Glomerular endothelial cell (primary cell): ENCODE results near the gene FMO3. TPM values are rescaled to one million over a fixed set of nuclear protein-coding genes. Genes with fewer than 3 reads are reported as not detected.

Experiments
- DNase-seq: peaks from one replicate; pipeline ENCODE4 v3.0.0-alpha.2; 2011; ENCODE audit warnings: low read depth, low spot score; ENCODE audit errors: extremely low read depth
- total RNA-seq: library from RNA; depleted of rRNA; stranded (reverse); fragments of >200 nt; gene quantifications from 2 replicates; pipeline ENCODE4 v1.2.3, GENCODE V29; 2015

FMO3 gene
- total RNA-seq: not detected in 2 replicates

DNA sequence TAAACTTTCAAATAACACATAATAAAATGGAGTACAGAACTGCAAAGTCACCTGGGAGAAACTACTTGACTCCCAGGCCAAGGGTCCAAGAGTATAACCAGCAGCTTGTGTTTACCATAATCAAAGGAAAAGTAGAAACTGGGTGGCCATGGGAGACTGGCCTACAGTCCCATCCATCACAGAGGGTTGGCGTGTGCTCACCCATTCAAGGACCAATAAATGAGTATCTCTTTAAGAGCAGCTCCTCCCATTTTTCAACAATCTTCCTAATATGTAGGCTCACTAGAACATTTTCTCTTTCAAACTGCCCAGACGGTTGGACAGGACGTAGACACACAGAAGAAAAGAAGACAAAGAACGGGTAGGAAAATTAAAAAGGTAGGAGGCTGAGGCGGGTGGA lies at the start of gene FMO3:
Gene FMO3 (plus strand): TSS at position 302 of the 400 bp plus-strand sequence. CDS start 1,754 bp downstream, outside the sequence.
- DNase-seq: no peak

- DNase-seq: no peak
Observed at GRCh38 chr1:171048014-171048413, 42.7 kb upstream of the FMO3 start.

DNA sequence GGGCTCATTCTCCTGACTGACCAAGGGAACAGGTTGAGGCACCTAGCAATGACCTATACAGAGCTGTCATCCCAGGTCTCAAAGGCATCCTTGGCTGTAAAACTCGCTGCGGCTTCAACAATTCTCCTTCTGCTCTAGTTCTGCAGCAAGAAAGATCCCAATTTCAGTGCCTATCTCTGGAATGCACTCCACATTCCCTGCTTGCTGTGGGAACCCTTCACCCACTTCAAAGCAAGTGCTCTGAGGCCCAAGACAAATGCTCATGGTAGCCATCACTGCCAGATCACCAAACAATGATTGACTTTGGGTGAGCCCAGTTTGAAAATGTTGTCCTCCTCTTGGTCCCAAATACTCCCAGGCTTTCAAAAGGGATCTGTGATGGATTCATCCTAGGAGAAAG lies 37.7 kb upstream of the FMO3 start:
- no peak for DNase-seq

DNA sequence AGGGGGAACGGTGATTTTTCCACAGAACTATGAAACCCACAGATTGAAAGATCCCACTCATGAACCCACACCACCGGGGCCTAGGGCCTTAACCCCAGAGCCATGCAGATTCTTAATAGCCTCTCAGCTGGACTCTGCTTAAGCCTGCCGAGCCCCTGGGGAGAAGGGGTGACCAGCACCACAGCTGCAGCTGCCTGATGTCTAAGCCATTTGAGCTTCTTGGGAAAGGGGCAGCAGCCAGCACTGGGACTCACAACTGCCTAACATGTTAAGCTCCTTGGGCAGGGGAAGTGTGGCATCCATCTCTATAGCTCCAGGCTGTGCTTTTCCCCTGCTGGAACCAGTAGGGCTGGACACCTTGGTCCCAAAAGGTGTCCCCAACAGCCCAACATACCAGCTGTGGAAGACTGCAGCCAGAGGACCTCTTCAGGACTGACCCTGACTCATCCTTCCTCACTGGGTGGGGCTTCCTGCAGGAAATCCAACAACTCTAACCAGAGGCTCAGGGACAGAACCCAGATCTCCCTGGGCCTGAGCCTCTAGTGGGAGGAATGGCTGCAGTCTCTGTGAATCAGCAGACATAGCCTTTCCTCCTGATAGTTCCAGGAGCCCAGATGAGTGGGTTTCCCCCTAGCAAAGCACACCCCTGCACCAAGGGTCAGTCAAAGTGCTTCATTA lies 34.6 kb upstream of the FMO3 start:
- no peak for DNase-seq

DNA sequence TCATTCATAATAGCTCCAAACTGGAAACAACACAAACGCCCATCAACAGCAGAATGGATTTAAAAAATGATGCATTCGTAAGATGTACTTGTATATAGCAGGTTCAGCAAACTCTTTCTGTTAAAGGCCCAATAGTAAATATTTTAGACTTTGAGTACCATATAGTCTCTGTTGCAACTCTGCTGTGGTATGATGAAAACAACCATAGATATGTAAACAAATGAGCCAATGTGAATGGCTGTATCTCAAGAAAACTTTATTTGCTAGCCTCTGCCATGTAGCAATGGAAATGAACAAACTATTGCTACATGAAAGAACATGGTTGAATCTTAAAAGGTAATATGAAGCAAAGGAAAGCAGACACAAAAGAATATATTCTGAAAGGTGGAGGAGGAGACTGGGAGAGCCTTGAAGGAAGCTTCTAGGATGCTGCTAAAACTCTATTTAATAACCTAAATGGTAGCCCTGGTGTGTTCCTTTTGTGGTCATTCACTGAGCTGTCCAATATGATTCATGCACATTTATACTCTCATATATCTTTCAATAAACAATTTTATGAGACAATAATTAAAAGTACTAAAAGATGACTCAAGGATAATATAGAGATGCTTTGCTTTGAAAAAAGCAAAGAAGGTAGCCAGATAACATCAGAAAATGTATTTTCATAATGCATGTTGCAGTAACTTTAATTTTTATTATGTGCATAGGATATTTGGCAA lies 29.1 kb upstream of the FMO3 start:
- no peak for DNase-seq

DNA sequence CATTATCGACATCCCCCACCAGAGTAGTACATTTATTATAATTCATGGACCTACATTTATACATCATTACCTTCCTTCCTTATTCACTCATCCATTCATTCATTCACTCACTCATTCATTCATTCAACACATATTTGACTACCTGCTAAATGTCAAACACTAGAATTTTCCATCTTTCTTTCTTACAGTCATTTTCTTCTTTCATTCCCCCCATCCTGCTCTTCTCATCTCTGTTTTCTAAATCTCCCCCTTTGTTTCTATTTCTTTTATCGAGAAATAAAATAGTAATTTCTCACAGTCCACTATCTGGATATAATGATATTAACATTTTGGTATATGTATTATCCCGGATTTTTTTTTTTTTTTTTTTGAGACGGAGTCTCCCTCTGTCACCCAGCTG lies 27.8 kb upstream of the FMO3 start:
- DNase-seq: no peak

GRCh38 chr1:171075041-171075440 lies 15.7 kb upstream of the FMO3 start:
- no peak for DNase-seq

- no peak for DNase-seq
Observed at GRCh38 chr1:171081314-171081753, 9.4 kb upstream of the FMO3 start.

- no peak for DNase-seq
Observed at GRCh38 chr1:171081763-171082201, 8.9 kb upstream of the FMO3 start.

DNA sequence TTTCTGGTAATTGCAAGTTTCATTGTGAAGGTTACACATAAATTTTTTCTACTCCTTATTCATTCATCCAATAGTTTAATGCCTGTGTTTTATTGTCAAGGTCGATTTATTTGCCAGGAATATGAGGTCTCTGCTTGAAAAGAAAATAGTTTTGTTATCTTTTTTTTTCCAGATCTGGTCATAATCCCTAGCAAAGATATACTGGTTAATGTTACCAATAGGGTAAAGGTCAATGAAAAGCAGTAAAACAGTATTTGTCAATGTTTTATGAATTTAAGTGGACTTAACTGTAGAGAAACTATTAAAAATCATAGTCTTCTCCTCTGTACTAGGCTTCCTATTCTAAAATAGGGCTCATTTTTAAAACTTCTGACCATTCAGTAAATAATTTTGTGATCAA lies 8.1 kb upstream of the FMO3 start:
- DNase-seq: no peak

DNA sequence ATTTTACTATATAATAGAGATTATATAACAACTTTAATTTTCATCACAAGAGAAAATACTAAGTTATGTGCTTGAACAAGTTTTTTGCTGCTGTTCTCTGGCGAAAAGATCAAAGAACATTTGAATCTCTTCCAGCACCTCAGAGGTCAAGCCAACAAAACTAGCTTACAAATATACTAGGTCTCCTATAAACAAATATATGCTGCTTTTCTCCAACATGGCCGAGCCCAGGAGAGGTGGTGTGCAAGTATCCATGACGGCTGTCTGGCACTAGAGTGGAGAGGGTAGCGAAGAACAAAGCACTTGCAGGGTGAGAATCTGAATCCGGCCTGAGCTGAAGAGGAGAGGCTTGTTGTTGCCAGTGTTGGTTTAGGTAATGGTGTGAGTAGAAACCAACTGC lies 7.5 kb upstream of the FMO3 start:
- DNase-seq: no peak

GRCh38 chr1:171084091-171084490 lies 6.6 kb upstream of the FMO3 start:
- no peak for DNase-seq

GRCh38 chr1:171084870-171085269 lies 5.8 kb upstream of the FMO3 start:
- DNase-seq: no peak

DNA sequence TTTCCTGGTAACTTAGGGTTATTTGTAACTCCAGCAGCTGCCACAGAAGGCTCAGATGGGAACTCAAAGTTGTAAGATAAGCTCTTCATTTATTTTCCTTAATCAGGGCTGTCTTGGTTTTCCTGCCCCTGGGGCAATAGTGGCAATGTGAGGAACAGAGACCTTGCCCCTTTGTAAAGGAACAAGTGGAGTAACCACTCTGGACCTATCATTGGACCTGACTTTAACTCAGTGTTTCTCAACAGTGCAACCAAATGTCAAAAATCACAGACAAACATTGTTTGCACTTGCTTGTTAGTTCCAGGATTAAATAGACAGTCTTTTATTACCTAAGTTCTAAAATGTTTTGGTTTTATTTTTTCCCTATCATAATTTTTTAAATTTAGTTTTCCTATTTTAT lies 2.8 kb upstream of the FMO3 start:
- no peak for DNase-seq

GRCh38 chr1:171103862-171104261 lies 13.2 kb downstream of the FMO3 start:
- DNase-seq: no peak

DNA sequence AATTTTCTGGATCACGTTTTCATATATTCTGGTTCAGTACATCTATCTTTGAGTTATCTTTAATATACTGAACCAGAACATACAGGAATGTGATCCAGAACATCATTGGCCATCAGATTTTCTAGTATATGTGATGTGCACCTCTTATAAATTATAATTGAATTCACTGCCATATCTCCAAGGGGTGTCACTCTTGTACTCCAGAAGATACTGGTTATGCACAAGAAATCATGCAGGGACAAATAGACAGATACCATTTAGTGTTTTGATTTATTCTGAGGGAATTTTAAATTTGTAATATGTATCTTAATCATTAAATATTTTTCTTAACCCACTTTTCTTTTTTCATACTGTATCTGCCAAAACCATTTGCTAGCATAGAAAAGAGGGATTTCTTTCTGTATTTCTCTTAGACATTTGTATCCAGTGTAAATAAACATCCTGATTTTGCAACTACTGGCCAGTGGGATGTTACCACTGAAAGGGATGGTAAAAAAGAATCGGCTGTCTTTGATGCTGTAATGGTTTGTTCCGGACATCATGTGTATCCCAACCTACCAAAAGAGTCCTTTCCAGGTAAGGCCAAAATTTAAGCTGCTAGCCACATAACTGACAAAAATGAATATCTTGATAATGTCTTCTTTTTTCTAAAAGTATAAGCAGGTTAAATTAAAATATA lies 16.7 kb downstream of the FMO3 start:
- no peak for DNase-seq

DNA sequence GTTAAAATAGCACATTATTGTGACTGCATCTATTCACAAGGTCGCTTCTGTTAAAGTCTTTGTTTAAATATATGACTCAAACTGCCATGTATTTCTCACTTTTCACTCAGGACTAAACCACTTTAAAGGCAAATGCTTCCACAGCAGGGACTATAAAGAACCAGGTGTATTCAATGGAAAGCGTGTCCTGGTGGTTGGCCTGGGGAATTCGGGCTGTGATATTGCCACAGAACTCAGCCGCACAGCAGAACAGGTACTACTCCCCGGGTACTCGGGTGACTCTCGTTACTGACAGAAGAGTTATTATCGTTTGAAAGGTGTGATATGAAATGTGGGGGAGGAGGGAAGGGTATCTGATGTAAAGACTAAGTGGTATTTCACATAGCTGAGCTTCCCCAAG lies 17.3 kb downstream of the FMO3 start:
- no peak for DNase-seq

DNA sequence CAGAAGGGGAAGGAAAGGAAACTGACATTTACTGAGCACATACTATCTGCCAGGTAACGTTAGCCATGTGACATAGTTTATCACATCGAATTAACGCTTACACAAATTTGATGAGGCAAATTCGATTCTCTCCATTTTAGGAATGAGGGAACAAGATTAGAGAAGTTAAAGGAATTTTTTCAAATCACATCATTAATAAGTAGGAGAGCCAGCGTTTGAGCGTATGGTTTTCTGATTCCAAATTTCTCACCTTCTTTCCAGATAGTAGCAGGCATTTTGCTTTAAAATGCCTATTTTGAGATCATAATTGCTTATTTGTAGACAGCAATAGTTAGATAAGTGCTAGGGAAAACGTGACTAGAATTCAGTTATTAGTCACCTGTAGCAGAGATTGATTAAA lies 19.3 kb downstream of the FMO3 start:
- DNase-seq: no peak

DNA sequence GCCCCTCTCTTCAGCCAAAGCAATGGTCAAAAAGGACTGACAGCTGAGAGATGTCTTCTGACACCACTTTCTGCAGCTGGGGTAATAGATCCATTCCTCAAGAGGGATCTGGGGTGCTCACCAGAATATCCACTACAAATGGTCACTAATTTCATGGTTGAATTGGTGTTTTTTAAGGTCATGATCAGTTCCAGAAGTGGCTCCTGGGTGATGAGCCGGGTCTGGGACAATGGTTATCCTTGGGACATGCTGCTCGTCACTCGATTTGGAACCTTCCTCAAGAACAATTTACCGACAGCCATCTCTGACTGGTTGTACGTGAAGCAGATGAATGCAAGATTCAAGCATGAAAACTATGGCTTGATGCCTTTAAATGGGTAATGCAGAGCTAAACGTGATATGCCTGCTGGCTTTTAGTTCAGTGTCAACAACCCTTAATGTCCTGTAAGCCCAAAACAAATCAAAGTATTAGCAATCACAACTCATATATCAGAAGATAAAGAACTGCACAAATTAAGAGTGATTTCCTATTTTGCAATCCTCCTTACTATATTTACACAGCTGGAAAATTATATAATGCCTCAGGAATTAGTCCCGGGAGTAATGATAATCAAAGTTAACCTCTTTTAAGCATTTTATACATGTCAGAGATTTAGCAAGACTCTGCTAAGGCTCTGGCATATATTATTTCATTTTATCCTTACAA lies 20.1 kb downstream of the FMO3 start:
- DNase-seq: no peak

GRCh38 chr1:171112119-171112518 lies 21.4 kb downstream of the FMO3 start:
- no peak for DNase-seq

- no peak for DNase-seq
Observed at GRCh38 chr1:171113382-171113781, 22.7 kb downstream of the FMO3 start.
